Smooth muscle cell (in vitro differentiated cells): ENCODE data around the gene CANX. TPM values are rescaled to one million over a fixed set of nuclear protein-coding genes. Genes with fewer than 3 reads are reported as not detected.

ENCODE experiments used
- DNase-seq: peaks from one replicate; lab custom pipeline; 2025; ENCODE audit not compliant: unreplicated experiment; lab: John Stamatoyannopoulos, UW
- H2AFZ ChIP-seq: fragments of 200-600 bp; sonication (generic); 2 replicates; pipeline ENCODE4 v1.6.0; 2016; ENCODE audit warnings: antibody characterized with exemption, low read depth, mild to moderate bottlenecking
- H3F3A ChIP-seq: fragments of 200-600 bp; sonication (generic); 2 replicates; pipeline ENCODE4 v1.6.0; 2017; ENCODE audit warnings: antibody characterized with exemption, low read depth
- H3K27ac ChIP-seq: fragments of 200-600 bp; sonication (generic); 2 replicates; pipeline ENCODE4 v1.5.1; 2016; ENCODE audit warnings: low read depth, mild to moderate bottlenecking
- H3K27me3 ChIP-seq: fragments of 200-600 bp; sonication (generic); 2 replicates; pipeline ENCODE4 v1.6.1; 2016; ENCODE audit warnings: low read depth, mild to moderate bottlenecking
- H3K36me3 ChIP-seq: fragments of 200-600 bp; sonication (generic); 2 replicates; pipeline ENCODE4 v1.5.1; 2016; ENCODE audit warnings: low read depth
- H3K4me1 ChIP-seq: fragments of 200-600 bp; sonication (generic); 2 replicates; pipeline ENCODE4 v1.5.1; 2016; ENCODE audit warnings: low read depth
- H3K4me2 ChIP-seq: fragments of 200-600 bp; sonication (generic); 2 replicates; pipeline ENCODE4 v1.6.0; 2016; ENCODE audit warnings: mild to moderate bottlenecking
- H3K4me3 ChIP-seq: fragments of 200-600 bp; sonication (generic); 2 replicates; pipeline ENCODE4 v1.5.1; 2016; ENCODE audit warnings: mild to moderate bottlenecking
- H3K79me2 ChIP-seq: fragments of 200-600 bp; sonication (generic); 2 replicates; pipeline ENCODE4 v1.6.0; 2016; ENCODE audit warnings: low read depth, mild to moderate bottlenecking
- H3K9ac ChIP-seq: fragments of 200-600 bp; sonication (generic); 2 replicates; pipeline ENCODE4 v1.6.0; 2016; ENCODE audit warnings: low read depth
- H3K9me3 ChIP-seq: fragments of 200-600 bp; sonication (generic); replicated peaks from 2 replicates; pipeline ENCODE4 v1.5.1; 2016; ENCODE audit warnings: low read depth
- H4K20me1 ChIP-seq: fragments of 200-600 bp; sonication (generic); 2 replicates; pipeline ENCODE4 v1.6.0; 2016; ENCODE audit warnings: low read depth
- WGBS: methylation state at CpG from one replicate; pipeline ENCODE4 v1.1.7; 2016; ENCODE audit warnings: low lambda C conversion rate; 5-methylcytosine and 5-hydroxymethylcytosine counted together
- polyA plus RNA-seq: library from polyadenylated mRNA; unstranded; fragments of >200 nt; fragmentation: Nextera tagmentation; extraction: Ambion mirVana; gene quantifications from 2 replicates; pipeline ENCODE4 v1.2.1, GENCODE V29; 2016
- total RNA-seq: library from RNA; depleted of rRNA; stranded (reverse); fragments of >200 nt; gene quantifications from 2 replicates; pipeline ENCODE4 v1.2.3, GENCODE V29; 2014
- TF ChIP-seq, protein P1 (sequence below): fragments of 200-600 bp; sonication (generic); IDR thresholded peaks from 2 replicates; pipeline ENCODE4 v1.5.1; 2017; ENCODE audit warnings: borderline replicate concordance, mild to moderate bottlenecking, antibody characterized with exemption; ENCODE audit not compliant: insufficient read depth, poor library complexity, severe bottlenecking

The CANX gene
- total and polyA plus RNA-seq, 2 experiments from 2014 or later = 274 to 513 TPM

DNA sequence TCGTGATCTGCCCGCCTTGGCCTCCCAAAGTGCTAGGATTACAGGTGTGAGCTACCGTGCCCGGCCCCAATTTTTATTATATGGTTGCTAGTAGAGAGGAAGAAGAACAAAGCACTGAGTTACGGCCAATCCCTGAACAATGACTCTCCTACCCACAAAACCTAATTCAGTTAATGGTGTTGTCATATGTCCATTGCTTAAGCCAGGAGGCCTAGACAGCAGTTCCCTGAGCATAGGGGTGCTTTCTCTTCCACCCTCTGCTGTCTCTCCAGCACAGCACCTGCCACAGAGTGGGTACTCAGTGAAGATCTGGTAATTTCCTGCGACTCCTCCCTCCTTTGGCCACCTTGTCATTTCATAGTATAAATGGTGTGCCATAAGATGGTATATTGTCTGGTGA lies 73.6 kb downstream of the CANX start:
- Histone ChIP-seq H3K9ac (no peak overlapping the region), H3K4me1 (no peaks in the 10 kb centered on the region), H2AFZ (no peak overlapping the region), H4K20me1 (peaks cover 32% of the 10 kb centered on the region), H3K27me3 (no peaks in the 10 kb centered on the region), H3F3A (no peaks in the 10 kb centered on the region), H3K4me3 (no peak overlapping the region), H3K79me2 (peaks cover 42% of the 10 kb centered on the region), H3K27ac (no peak overlapping the region), H3K4me2 (no peak overlapping the region), H3K36me3 (peaks cover 14% of the 10 kb centered on the region), H3K9me3 (no peaks in the 10 kb centered on the region)
- 97% methylated on average over 6 of the region's 6 CpGs for WGBS
- DNase-seq = no peak
- TF ChIP-seq, protein P1, sequence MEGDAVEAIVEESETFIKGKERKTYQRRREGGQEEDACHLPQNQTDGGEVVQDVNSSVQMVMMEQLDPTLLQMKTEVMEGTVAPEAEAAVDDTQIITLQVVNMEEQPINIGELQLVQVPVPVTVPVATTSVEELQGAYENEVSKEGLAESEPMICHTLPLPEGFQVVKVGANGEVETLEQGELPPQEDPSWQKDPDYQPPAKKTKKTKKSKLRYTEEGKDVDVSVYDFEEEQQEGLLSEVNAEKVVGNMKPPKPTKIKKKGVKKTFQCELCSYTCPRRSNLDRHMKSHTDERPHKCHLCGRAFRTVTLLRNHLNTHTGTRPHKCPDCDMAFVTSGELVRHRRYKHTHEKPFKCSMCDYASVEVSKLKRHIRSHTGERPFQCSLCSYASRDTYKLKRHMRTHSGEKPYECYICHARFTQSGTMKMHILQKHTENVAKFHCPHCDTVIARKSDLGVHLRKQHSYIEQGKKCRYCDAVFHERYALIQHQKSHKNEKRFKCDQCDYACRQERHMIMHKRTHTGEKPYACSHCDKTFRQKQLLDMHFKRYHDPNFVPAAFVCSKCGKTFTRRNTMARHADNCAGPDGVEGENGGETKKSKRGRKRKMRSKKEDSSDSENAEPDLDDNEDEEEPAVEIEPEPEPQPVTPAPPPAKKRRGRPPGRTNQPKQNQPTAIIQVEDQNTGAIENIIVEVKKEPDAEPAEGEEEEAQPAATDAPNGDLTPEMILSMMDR = no peak

DNA sequence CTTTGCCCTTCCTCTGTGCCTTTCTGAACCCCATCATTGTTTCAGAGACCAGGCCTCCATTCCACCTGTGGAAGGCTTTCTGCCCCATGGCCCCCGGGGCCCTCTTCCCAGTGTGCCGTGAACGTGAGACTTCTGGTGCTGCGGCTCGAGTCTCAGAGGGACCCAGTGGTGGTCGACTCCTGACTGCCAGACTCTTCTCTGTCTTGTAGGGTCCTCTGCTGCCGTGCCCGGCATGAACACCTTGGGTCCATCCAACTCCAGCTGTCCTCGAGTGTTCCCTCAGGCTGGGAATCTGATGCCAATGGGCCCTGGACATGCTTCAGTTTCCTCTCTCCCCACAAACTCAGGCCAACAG lies 74.9 kb downstream of the CANX start:
- H3K9ac ChIP-seq = no peak overlapping the region
- H3K4me1 ChIP-seq = no peaks in the 10 kb centered on the region
- peaks cover 18% of the 10 kb centered on the region for H4K20me1 ChIP-seq
- H3K27me3 ChIP-seq = no peaks in the 10 kb centered on the region
- H3K27ac ChIP-seq = no peak overlapping the region
- no peaks in the 10 kb centered on the region for H3F3A ChIP-seq
- H2AFZ ChIP-seq = no peak overlapping the region
- TF ChIP-seq, protein P1 = no peak
- H3K4me3 ChIP-seq = no peak overlapping the region
- WGBS = 91% methylated on average over 9 of the region's 9 CpGs
- H3K36me3 ChIP-seq = peaks cover 14% of the 10 kb centered on the region
- peaks cover 29% of the 10 kb centered on the region for H3K79me2 ChIP-seq
- H3K9me3 ChIP-seq = no peaks in the 10 kb centered on the region
- no peak overlapping the region for H3K4me2 ChIP-seq
- no peak for DNase-seq

DNA sequence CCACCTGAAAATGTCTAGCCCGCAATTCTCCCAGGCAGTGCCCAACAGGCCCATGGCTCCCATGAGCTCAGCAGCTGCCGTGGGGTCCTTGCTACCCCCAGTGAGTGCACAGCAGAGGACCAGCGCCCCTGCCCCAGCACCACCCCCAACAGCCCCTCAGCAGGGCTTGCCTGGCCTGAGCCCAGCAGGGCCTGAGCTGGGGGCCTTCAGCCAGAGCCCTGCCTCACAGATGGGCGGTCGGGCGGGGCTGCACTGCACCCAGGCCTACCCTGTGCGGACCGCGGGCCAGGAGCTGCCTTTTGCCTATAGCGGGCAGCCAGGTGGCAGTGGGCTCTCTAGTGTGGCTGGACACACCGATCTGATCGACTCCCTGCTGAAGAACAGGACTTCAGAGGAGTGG lies 75.7 kb downstream of the CANX start:
- Histone ChIP-seq H3K9ac (no peak overlapping the region), H3F3A (no peaks in the 10 kb centered on the region), H3K4me1 (no peaks in the 10 kb centered on the region), H3K4me2 (no peak overlapping the region), H3K27ac (no peak overlapping the region), H3K36me3 (peaks cover 14% of the 10 kb centered on the region), H3K9me3 (no peaks in the 10 kb centered on the region), H4K20me1 (peaks cover 12% of the 10 kb centered on the region), H3K79me2 (peaks cover 22% of the 10 kb centered on the region), H2AFZ (no peak overlapping the region), H3K4me3 (no peak overlapping the region), H3K27me3 (no peaks in the 10 kb centered on the region)
- DNase-seq = no peak
- TF ChIP-seq, protein P1 = no peak
- over 99% methylated on average over 11 of the region's 12 CpGs for WGBS

DNA sequence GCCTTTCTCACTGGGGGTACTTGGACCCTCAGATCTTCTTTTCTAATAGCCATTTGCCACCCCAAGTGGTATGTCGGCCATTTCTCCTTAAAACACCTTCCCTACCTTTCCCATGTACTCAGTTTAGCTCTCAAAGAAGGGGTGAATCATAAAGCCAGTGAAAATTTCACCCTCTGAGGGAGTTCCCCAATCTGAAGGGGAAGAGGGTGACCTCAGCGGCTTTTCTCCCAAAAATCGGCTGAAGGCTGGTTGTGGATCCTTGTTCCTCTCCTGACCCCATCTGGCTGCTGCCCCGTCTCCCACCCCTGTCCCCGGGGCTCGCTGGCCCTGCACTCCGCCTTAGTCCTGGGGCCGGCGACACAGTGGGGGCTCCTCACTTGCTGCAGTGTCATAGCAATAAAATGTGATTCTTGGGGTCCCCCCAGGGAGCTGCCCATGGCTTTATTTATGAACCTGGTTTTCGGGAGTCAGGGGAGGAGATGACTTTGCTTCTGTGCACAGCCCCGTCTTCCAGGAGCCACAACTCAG lies 77.7 kb downstream of the CANX start:
- Histone ChIP-seq H3K9me3 (no peaks in the 10 kb centered on the region), H3K79me2 (peaks cover 5% of the 10 kb centered on the region), H3K9ac (no peak overlapping the region), H3K36me3 (peaks cover 5% of the 10 kb centered on the region), H3F3A (no peaks in the 10 kb centered on the region), H4K20me1 (peaks cover 3% of the 10 kb centered on the region), H3K4me3 (no peak overlapping the region), H3K4me1 (no peaks in the 10 kb centered on the region), H3K4me2 (no peak overlapping the region), H3K27me3 (no peaks in the 10 kb centered on the region), H3K27ac (no peak overlapping the region), H2AFZ (no peak overlapping the region)
- WGBS = 98% methylated on average over 11 of the region's 11 CpGs
- DNase-seq = no peak
- TF ChIP-seq, protein P1 = no peak
